HG03575 (cell line): ENCODE data around the gene CUL1.
"Not testable (repeated sequence)": the region's sequence is repeated elsewhere in the genome, so short reads cannot be mapped to it uniquely, and the experiment has no call there.

Experiments used
- ATAC-seq: cut with Tn5 transposase; IDR thresholded peaks from one replicate; pipeline ENCODE4 v1.9.1; 2021; ENCODE audit not compliant: unreplicated experiment, insufficient number of reproducible peaks, low FRiP score; ENCODE audit errors: extremely low read depth

The CUL1 gene

DNA sequence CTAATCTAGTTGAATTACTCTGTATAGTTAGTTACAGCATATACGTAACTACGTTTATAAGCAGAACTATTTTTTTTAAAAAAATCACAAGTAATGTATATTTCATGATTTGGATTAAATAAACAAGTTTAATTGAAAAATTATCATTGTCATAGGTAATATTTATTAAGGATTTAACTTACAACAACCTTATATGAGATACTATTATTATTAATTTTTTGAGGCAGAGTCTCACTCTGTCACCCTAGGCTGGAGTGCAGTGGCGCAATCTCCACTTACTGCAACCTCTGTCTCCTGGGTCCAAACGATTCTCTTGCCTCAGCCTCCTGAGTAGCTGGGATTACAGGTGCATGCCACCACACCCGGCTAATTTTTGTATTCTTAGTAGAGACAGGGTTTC lies 4.1 kb upstream of the CUL1 start:
- no peak for ATAC-seq

GRCh38 chr7:148695953-148696352 lies 2.8 kb upstream of the CUL1 start:
- ATAC-seq: no peak

DNA sequence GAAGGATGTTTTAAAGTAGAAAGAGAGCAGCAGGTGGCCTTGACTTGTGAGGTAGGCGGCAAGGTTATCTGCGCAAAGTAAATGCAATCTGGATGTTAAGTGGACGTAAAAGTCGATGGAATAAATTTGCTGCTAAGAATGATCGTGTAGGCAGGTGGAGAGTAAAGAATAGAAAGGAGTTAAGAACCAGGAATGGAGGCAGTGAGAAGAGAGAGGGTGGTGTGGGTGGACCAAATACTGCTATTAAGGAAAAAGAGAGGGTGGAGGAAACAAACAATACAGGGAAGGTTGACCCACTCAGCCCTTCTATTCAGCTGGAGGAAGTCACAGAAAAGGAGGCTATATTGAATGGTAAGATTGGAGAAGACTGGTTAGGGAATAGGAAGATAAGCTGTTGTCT lies 1.9 kb upstream of the CUL1 start:
- ATAC-seq: no peak

GRCh38 chr7:148697256-148698006 lies 1.3 kb upstream of the CUL1 start:
- ATAC-seq: no peak

DNA sequence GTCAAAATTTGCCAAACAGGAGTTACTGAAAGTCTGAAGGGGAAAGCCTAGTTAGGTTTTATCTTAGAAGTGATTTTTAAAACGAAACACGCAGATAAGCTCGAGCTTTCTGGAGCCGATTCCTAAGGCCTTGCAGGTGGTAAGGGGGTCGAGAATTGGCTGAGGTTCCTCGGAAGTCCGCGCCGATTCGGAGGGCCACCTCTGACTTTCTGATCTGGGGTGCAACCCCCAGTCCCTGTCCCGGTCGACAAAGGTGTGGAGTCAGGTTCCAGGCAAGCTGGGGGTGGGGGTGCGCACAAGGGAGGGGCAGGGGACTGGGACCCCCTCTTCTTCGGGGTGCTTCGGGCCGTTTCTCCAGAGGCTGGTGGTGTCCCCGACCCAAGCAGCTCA lies 701 bp upstream of the CUL1 start:
- no peak for ATAC-seq

DNA sequence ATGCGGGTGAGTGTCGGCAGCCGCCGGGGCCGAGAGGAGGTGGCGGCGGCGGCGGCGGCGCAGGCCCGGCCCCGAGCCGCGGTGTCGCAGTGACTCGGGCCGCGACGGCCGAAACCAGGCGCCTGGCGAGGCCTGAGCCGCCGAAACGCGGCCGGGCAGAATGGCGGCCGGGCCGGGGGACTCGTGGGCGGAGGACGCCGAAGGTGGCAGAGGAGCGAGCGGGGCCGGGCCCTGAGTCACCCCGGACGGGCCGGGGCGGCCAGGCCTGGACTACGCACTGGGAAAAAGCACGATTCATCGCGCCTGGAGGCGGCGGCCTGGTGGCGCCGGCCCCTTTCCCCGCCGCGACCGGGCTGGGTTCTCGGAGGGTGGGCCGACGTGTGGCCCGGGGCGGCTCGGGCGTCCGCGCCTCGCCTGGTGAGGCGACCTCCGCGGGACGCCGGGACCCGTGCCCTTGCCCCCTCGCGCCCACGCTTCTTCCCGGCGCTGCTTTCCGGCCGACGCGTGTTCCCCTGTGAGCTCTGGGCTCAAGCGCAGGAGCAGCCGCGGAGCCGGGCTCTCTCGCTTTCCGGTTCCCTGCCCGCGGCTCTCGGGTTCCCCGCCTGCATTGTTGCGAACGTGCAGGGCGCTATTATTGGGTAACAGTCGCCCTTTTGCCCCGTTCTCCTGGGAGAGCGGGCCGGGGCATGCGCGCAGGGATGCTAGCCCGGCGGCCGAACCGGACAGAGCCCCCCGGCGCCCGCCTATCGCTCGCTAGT lies 500 bp downstream of the CUL1 start:
- peak; percentile 8 for ATAC-seq

DNA sequence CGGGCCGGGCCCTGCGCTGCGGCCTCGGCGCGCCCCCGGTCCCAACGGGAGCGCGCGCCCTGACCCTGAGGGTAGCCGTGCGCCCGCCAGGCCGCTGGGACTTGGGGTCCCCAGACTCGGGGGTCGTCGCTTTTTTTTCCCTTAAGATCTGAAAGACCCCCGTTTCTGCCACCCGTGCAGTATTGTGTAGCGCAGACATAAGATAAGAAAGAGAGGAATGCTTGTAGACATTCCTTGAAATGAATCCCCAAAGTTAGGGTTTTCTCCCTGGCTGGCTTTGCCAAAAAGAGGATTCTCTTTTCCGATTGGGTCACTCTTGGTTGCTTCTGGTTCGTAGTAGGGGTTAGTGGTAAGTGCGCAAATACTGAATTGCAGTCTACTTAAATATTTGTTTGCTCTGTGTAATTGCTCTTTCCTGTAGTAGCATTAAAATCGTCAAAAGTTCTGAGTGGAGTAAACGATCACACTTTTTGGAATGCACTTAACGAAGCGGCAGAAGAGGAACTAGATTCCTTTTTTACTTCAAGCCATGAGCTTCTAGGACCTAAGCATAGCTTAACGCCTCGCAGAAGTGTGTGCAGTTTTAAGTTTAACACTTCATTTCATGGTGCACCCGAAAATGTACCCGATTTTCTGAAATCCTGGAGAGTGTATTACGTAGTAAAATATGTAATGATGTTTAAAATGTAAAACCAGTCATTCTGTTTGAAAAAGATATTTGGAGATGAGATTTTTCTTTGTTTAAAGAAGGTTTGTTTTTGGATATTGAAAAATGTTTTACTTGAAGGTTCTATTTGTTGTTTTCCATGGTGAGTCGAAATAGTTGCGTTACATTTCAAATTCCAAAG lies 1.3 kb downstream of the CUL1 start:
- peak; percentile 10 for ATAC-seq

DNA sequence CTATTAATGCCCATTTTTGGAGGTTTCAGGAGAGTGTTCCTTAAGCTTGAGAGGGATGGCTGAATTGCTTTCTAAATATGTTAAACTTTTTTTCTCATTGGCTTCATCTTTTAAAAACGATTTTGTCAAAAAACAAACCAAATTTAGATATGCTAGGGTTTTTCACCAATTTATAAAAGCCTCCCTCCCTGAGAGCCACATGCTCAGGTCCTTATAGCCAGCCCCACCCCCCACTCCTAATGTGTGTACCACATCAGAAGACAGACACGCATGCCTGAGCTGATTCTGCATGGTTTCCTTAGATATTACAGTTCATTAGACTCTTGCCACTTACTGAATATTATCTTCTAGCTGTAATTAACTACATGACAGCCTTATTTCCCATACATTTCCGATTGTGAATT lies 2.0 kb downstream of the CUL1 start:
- no peak for ATAC-seq

DNA sequence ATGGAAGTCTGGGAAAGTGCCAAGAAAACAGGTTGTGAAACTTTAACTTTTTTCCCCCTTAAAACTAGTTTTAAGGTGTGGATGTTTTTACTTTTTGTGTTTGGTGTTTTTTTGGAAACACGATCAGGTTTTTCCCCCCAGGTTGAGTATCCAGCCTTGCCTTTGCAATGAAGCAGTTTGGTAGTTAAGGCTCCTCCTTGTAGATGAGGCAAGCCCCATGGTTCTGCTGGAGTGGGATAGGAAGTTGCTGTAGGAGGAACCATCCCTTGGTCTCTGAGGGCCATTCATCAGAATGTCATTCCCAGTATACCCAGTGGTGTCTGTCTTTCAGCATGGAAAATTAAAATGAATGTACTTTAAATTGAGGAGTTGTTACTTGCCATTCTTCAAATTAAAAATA lies 2.7 kb downstream of the CUL1 start:
- no peak for ATAC-seq

GRCh38 chr7:148702876-148703670 lies 4.4 kb downstream of the CUL1 start:
- no peak for ATAC-seq

DNA sequence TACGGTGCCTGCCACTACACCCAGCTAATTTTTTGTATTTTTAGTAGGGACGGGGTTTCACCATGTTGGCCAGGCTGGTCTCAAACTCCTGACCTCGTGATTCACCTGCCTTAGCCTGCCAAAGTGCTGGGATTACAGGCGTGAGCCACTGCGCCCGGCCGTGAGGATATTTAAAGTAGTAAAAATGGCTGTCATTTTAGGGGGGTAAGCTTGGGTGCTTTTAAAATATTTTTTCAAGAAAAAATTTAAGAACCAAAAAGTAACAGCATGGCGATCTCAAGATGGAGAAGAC lies 4.9 kb downstream of the CUL1 start:
- not testable (repeated sequence) for ATAC-seq

DNA sequence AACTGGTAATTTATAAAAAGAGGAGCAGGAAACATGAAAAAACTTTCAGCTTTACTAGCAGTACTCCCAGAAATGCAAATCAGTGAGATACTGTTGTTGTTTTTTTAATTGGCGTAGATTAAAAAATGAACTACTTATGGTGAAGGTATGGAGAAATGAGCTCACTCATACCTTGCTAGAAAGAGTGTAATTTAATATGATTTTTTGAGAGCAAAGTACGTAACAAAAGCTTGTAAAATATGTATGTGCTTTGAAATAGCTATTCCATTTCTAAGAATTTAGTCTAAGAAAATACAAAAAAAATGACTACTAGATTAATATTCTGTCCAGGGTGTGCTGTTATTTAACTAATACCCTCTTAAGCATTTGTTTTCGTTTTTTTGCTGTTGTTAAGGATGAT lies 5.5 kb downstream of the CUL1 start:
- no peak for ATAC-seq

GRCh38 chr7:148704970-148705369 lies 6.3 kb downstream of the CUL1 start:
- no peak for ATAC-seq

DNA sequence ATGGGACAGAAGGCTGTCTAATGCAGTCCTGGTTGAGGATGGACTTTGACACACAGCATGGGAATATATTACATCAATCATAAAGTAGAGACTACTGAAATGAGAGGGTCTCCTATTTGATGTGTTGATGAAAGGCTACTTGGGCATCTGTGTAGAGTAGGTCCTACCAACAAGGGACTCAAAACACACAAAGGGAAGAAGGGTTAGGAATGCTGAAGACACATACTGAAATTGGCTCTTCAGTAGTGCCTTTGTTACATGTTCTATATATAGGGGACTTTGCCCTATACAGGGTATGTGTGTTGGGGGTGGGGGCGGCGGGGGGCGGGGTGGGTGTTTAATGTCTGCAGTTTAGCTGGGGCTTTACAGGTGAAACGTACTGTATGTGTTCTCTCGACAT lies 7.7 kb downstream of the CUL1 start:
- no peak for ATAC-seq

- no peak for ATAC-seq
Measured at GRCh38 chr7:148708026-148708885, 9.6 kb downstream of the CUL1 start.

GRCh38 chr7:148709014-148709413 lies 10.3 kb downstream of the CUL1 start:
- ATAC-seq: no peak

DNA sequence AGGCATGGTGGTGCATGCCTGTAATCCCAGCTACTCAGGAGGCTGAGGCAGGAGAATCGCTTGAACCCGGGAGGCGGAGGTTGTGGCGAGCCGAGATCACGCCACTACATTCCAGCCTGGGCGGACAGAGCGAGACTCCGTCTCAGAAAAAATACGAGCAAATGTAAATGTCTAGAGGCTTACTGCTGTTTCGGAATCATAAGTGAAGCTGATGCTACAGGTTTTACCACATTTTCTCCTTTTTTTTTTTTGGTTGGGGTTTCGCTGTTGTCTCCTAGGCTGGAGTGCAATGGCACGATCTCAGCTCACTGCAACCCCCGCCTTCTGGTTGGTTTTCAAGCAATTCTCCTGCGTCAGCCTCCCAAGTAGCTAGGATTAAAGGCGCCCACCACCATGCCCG lies 11.7 kb downstream of the CUL1 start:
- not testable (repeated sequence) for ATAC-seq
